ENCODE measurements around the gene SGSH.

The SGSH gene

DNA sequence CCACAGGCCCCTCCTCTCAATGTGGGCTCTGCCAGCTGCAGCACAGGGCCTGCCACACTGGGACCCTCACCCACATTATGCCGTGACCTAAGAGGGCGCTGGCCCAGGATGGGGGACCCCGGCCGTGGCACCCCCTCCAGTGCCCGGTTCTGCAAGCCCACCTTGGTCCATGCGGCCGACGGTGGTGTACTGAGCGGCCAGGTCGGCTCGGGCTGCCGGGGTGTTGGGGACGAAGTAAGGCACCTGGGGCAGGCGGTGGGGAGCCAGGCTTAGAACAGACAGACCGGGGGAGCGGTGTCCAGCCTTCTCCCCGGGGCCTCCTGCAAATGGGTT is 6.5 kb downstream of the SGSH start:
- H3K27me3 ChIP-seq (ENCODE audit: control insufficient read depth, insufficient read depth, low read length): no peaks in the 10 kb centered on the region
- H3K4me3 ChIP-seq (ENCODE audit: low read depth, low read length): no peak overlapping the region
- peaks cover 34% of the 10 kb centered on the region for H3K36me3 ChIP-seq (ENCODE audit: control insufficient read depth, insufficient read depth, low read length)
- no peaks in the 10 kb centered on the region for H3K4me1 ChIP-seq (ENCODE audit: control insufficient read depth, insufficient read depth, low read length)
- no peaks in the 10 kb centered on the region for H3K9me3 ChIP-seq (ENCODE audit: control insufficient read depth, insufficient read depth, low read length)
- no peak overlapping the region for H3K9ac ChIP-seq (ENCODE audit: low read depth, low read length)

DNA sequence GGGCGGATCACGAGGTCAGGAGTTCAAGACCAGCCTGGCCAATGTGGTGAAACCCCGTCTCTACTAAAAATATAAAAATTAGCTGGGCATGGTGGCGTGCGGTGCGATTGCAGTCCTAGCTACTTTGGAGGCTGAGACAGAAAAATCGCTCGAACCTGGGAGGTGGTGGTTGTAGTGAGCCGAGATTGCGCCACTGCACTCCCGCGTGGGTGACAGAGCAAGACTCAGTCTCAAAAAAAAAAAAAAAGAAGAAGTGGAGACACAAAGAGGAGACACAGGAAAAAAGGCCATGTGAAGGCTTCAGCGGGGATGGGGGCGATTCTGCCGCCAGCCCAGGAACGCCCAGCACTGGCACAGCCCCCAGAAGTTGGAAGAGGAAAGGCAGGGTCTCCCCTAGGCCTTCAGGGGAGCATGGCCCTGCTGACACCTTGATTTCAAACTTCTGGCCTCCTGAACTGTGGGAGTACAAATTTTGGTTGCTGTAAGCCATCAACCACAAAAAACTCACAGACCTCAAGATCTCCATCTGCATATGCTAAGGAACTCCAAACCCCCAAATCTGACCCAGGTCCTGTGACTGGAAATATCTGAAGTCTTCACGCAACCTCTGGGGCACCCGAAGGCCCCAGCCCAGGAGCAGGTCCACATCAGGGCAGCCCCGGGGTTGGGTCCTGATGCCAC is 7.0 kb downstream of the SGSH start:
- H3K9me3 ChIP-seq (ENCODE audit: control insufficient read depth, insufficient read depth, low read length): no peaks in the 10 kb centered on the region
- no peaks in the 10 kb centered on the region for H3K27me3 ChIP-seq (ENCODE audit: control insufficient read depth, insufficient read depth, low read length)
- H3K4me1 ChIP-seq (ENCODE audit: control insufficient read depth, insufficient read depth, low read length): no peaks in the 10 kb centered on the region
- peaks cover 34% of the 10 kb centered on the region for H3K36me3 ChIP-seq (ENCODE audit: control insufficient read depth, insufficient read depth, low read length)
- no peak overlapping the region for H3K9ac ChIP-seq (ENCODE audit: low read depth, low read length)
- no peak overlapping the region for H3K4me3 ChIP-seq (ENCODE audit: low read depth, low read length)

DNA sequence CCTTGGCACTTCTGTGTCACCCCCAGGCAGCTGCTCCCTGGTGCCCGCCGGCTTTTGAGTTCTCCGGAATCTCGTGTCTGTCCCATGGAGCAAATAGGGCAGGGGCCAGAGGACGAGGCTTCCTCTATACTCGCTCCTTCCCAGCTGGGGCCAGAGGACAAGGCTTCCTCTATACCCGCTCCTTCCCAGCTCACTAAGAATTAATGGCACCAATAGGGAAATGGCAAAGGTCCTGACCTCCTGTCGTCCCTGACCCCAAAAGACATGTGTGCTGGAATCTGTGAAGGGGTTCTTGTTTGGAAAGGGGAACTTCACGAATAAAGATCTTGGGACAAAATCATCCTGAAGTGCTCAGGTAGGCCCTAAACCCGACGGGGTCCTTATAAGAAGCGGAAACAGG is 7.6 kb downstream of the SGSH start:
- Histone ChIP-seq H3K27me3 (ENCODE audit: control insufficient read depth, insufficient read depth, low read length) (no peaks in the 10 kb centered on the region), H3K4me1 (ENCODE audit: control insufficient read depth, insufficient read depth, low read length) (no peaks in the 10 kb centered on the region), H3K4me3 (ENCODE audit: low read depth, low read length) (no peak overlapping the region), H3K9ac (ENCODE audit: low read depth, low read length) (no peak overlapping the region), H3K36me3 (ENCODE audit: control insufficient read depth, insufficient read depth, low read length) (peaks cover 34% of the 10 kb centered on the region), H3K9me3 (ENCODE audit: control insufficient read depth, insufficient read depth, low read length) (no peaks in the 10 kb centered on the region)

DNA sequence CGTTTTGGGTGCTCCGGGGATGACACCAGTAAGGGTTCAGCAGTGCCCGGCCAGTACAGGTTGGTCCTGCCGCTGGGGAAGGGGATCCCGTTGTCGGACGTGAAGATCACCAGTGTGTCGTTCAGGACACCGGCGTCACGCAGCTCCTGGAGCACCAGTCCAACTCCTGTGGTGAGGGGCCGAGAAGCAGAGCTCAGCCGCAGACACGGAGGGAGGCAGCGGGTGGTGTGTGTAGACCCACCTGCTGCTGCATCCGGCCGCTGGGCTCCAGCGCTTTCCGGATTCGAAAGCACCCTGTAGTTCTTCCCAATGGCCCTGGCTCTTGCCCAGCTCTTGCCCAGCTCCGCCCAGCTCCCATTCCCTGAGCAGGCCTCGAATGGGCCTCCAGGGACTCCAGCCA is 8.0 kb downstream of the SGSH start:
- Histone ChIP-seq H3K4me3 (ENCODE audit: low read depth, low read length) (no peak overlapping the region), H3K9ac (ENCODE audit: low read depth, low read length) (no peak overlapping the region), H3K27me3 (ENCODE audit: control insufficient read depth, insufficient read depth, low read length) (no peaks in the 10 kb centered on the region), H3K4me1 (ENCODE audit: control insufficient read depth, insufficient read depth, low read length) (no peaks in the 10 kb centered on the region), H3K36me3 (ENCODE audit: control insufficient read depth, insufficient read depth, low read length) (peaks cover 30% of the 10 kb centered on the region), H3K9me3 (ENCODE audit: control insufficient read depth, insufficient read depth, low read length) (no peaks in the 10 kb centered on the region)

DNA sequence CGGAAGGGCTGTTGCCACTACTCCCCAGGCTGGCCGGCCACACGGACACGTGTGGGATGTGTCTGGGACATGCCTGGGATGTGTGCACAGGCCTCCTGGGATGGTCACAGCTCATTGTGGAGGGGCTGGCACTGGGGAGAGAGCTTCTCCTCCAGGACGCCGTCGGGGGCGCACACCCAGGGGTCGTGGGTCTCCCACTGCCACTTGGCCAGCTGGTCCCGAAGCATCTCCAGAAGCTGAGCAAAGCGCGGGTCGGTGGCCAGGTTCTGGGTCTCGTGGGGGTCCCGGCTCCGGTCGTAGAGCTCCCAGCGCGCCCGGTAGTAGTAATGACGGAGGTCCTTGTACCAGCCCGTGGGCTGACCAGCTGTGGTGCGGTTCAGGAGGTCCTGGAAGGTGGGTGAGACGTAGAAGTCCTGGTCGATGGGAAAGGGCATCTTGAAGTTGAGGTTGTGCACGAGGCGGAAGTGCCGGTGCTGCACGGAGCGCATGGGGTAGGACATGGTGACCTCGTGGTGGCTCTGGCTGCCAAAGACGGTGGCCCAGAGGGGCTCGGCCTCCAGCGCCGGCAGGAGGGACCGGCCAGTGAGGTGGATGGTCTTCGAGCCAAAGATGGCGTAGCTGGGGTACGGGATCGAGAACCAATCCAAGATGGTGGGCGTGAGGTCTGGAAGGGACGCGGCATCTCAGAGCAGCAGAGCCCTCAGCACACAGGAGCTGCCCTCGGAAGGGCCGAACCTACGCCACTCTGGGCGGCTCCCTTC is 9.6 kb downstream of the SGSH start:
- Histone ChIP-seq H3K36me3 (ENCODE audit: control insufficient read depth, insufficient read depth, low read length) (peaks cover 21% of the 10 kb centered on the region), H3K27me3 (ENCODE audit: control insufficient read depth, insufficient read depth, low read length) (no peaks in the 10 kb centered on the region), H3K9me3 (ENCODE audit: control insufficient read depth, insufficient read depth, low read length) (no peaks in the 10 kb centered on the region), H3K9ac (ENCODE audit: low read depth, low read length) (no peak overlapping the region), H3K4me3 (ENCODE audit: low read depth, low read length) (no peak overlapping the region), H3K4me1 (ENCODE audit: control insufficient read depth, insufficient read depth, low read length) (no peaks in the 10 kb centered on the region)

DNA sequence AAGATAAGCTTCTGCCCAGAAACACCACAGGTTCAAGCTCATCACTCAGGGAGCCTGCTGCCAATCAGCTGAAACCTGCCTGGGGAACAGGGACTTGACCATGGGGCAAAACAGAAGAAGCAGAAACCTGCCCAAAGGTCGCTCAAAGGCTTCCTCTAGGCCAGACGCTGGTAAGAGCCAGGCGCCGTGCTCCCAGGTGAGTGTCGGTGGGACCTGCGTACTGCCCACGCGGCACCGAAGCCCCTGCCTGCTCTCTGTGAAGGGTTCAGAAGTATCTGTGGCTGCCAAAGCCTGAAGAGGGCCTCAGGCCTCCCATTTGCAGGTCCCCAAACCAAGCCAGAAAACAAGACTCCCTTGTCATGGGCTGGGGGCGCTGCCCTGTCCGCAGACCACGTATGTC is 10.4 kb downstream of the SGSH start:
- Histone ChIP-seq H3K36me3 (ENCODE audit: control insufficient read depth, insufficient read depth, low read length) (peaks cover 23% of the 10 kb centered on the region), H3K27me3 (ENCODE audit: control insufficient read depth, insufficient read depth, low read length) (no peaks in the 10 kb centered on the region), H3K9me3 (ENCODE audit: control insufficient read depth, insufficient read depth, low read length) (no peaks in the 10 kb centered on the region), H3K4me1 (ENCODE audit: control insufficient read depth, insufficient read depth, low read length) (no peaks in the 10 kb centered on the region), H3K9ac (ENCODE audit: low read depth, low read length) (no peak overlapping the region), H3K4me3 (ENCODE audit: low read depth, low read length) (no peak overlapping the region)

DNA sequence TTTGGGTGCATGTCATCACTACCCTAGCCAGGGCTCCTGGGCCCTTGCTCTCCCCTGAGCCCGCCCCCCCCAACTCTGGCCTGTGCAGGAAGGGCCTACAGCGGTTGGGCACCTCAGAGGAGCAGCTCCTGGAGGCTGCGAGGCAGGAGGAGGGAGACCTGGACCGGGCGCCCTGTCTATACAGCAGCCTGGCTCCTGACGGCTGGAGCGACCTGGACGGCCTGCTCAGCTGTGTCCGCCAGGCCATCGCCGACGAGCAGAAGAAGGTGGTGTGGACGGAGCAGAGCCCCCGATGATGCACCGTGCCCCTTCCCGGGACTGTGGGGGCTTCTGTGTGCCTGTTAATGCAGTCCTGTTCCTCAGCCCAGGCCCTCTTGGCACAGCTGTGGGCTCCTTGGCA is 12.1 kb downstream of the SGSH start:
- H3K9me3 ChIP-seq (ENCODE audit: control insufficient read depth, insufficient read depth, low read length): no peaks in the 10 kb centered on the region
- no peaks in the 10 kb centered on the region for H3K4me1 ChIP-seq (ENCODE audit: control insufficient read depth, insufficient read depth, low read length)
- H3K9ac ChIP-seq (ENCODE audit: low read depth, low read length): no peak overlapping the region
- H3K36me3 ChIP-seq (ENCODE audit: control insufficient read depth, insufficient read depth, low read length): peaks cover 23% of the 10 kb centered on the region
- no peak overlapping the region for H3K4me3 ChIP-seq (ENCODE audit: low read depth, low read length)
- H3K27me3 ChIP-seq (ENCODE audit: control insufficient read depth, insufficient read depth, low read length): no peaks in the 10 kb centered on the region

DNA sequence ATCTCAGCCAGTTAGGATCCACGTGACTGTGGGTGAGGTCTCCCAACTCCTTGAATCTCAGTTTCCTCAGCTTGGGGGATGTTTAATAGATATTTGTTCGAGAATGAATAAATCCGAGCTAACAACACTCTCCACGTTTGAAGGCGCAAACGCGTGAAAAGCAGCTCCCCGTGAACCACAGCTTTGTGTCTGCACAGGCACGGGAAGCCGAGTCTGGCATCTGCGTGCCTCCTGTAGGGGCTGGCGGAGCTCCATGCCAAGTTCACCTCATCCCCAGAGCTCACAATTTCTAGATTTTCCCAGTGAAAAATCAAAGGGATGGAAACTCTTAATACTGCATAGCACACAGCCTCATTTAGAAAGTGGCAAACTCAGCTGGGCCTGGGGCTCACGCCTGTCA is 14.3 kb downstream of the SGSH start:
- H3K4me3 ChIP-seq (ENCODE audit: low read depth, low read length): no peak overlapping the region
- H3K36me3 ChIP-seq (ENCODE audit: control insufficient read depth, insufficient read depth, low read length): peaks cover 11% of the 10 kb centered on the region
- H3K4me1 ChIP-seq (ENCODE audit: control insufficient read depth, insufficient read depth, low read length): no peaks in the 10 kb centered on the region
- H3K9me3 ChIP-seq (ENCODE audit: control insufficient read depth, insufficient read depth, low read length): no peaks in the 10 kb centered on the region
- no peaks in the 10 kb centered on the region for H3K27me3 ChIP-seq (ENCODE audit: control insufficient read depth, insufficient read depth, low read length)
- H3K9ac ChIP-seq (ENCODE audit: low read depth, low read length): no peak overlapping the region

DNA sequence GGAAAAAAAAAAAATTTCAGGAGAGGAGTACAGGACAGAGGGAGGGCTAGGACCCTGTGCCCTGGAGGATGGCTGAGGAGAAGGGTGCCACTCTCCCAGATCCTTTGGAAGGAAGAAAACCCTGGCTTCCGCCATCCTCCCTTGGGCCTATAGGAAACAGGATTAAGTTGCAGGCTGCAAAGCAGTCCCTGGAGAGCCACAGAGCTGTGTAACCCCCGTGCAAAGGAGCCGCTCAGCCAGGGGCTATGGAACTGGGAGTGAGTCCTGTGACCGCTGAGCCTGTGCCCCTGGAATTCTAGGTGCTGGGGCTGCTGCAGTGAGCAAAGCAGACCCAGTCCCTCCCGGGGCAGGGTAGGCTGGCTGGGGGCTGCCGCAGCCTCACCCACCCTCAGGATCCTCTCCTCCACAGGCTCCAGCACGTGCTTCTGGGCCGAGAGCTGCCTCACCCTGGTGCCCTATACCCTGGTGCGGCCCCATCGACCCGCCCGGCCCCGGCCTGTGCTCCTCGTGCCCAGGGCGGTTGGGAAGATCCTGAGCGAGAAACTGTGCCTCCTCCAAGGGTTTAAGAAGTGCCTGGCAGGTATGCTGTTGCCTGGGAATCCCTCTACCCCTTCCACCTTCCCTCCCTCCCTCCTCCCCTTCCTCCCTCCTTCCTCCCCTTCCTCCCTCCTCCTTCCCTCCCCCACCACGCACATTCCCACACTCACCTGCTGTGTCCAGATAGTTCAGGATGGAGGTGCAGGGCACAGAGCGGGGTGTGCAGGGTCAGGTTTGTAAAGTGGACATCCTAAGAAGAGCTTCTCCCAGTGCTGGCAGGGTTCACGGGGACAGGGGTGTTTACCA is 15.3 kb downstream of the SGSH start:
- Histone ChIP-seq H3K4me3 (ENCODE audit: low read depth, low read length) (no peak overlapping the region), H3K9ac (ENCODE audit: low read depth, low read length) (no peak overlapping the region), H3K9me3 (ENCODE audit: control insufficient read depth, insufficient read depth, low read length) (no peaks in the 10 kb centered on the region), H3K4me1 (ENCODE audit: control insufficient read depth, insufficient read depth, low read length) (no peaks in the 10 kb centered on the region), H3K36me3 (ENCODE audit: control insufficient read depth, insufficient read depth, low read length) (peaks cover 6% of the 10 kb centered on the region), H3K27me3 (ENCODE audit: control insufficient read depth, insufficient read depth, low read length) (no peaks in the 10 kb centered on the region)

DNA sequence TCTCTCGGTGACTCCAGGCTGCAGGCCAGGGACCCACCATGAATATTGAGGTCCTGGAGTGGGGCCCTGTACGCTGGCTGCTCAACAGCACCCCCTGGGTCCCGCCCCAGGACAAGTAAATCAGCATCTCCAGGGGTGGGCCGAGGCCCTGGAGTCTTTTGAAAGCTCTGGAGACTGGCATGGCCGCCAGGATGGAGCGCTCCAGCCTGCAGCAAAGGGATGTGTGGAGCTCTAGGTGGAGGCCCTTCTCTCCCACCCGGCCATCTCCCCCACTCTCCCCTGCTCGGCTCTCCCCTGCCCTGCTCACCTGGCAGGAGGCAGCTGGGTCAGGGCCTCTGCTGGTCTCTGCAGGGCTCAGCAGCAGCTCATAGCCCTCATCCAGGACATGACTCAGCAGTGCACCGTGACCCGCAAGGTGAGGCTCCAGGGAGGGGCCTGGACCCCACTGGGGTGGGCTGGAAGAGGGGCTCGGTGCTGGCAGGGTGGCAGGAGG is 16.6 kb downstream of the SGSH start:
- no peak overlapping the region for H3K4me3 ChIP-seq (ENCODE audit: low read depth, low read length)
- no peaks in the 10 kb centered on the region for H3K9me3 ChIP-seq (ENCODE audit: control insufficient read depth, insufficient read depth, low read length)
- peaks cover 4% of the 10 kb centered on the region for H3K36me3 ChIP-seq (ENCODE audit: control insufficient read depth, insufficient read depth, low read length)
- no peak overlapping the region for H3K9ac ChIP-seq (ENCODE audit: low read depth, low read length)
- H3K27me3 ChIP-seq (ENCODE audit: control insufficient read depth, insufficient read depth, low read length): no peaks in the 10 kb centered on the region
- no peaks in the 10 kb centered on the region for H3K4me1 ChIP-seq (ENCODE audit: control insufficient read depth, insufficient read depth, low read length)

DNA sequence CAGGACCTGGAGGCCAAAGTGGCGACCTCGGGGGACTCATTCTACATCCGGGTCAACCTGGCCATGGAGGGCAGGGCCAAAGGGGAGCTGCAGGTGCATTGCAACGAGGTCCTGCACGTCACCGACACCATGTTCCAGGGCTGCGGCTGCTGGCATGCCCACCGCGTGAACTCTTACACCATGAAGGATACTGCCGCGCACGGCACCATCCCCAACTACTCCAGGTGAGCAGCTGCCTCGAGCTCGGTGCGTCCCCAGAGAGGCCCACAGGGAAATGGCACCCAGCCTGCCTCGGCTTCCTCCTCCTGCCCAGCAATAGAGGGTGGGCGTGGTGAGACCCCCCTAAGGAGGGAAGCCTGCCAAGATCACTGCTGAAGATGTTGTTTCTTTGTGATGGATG is 17.9 kb downstream of the SGSH start:
- Histone ChIP-seq H3K4me3 (ENCODE audit: low read depth, low read length) (no peak overlapping the region), H3K9me3 (ENCODE audit: control insufficient read depth, insufficient read depth, low read length) (no peaks in the 10 kb centered on the region), H3K36me3 (ENCODE audit: control insufficient read depth, insufficient read depth, low read length) (peaks cover 4% of the 10 kb centered on the region), H3K4me1 (ENCODE audit: control insufficient read depth, insufficient read depth, low read length) (no peaks in the 10 kb centered on the region), H3K9ac (ENCODE audit: low read depth, low read length) (no peak overlapping the region), H3K27me3 (ENCODE audit: control insufficient read depth, insufficient read depth, low read length) (no peaks in the 10 kb centered on the region)

All from iPS-15b (cell line).